HepG2 (cell line): Measurements from ENCODE around the gene RHOT2. TPM values are rescaled to one million over a fixed set of nuclear protein-coding genes. Genes with fewer than 3 reads are reported as not detected.

Experiments
- ATAC-seq: fragments of 200-7000 bp; cut with Tn5 transposase; 3 replicates; pipeline ENCODE4 v1.9.1; 2020; ENCODE audit warnings: mild to moderate bottlenecking, moderate library complexity
- BruUV-seq: library from RNA; stranded (reverse); fragments of 400-500 nt; replicated peaks from 2 replicates; lab custom pipeline; 2021; lab: Mats Ljungman, UMichigan
- CTCF ChIA-PET: fragments of 300-600 bp; formaldehyde crosslinking; extraction: SDS; loops from one replicate; lab custom pipeline; 2021; ENCODE audit warnings: low total read pairs, inconsistent platforms, low intra/inter-chr PET ratio; lab: Yijun Ruan, JAX
- POLR2A ChIA-PET: fragments of 350-600 bp; sonication (Branson Sonifier 250); formaldehyde crosslinking; loops from one replicate; lab custom pipeline; 2020; ENCODE audit warnings: antibody characterized with exemption, inconsistent platforms; lab: Yijun Ruan, JAX
- DNase-seq: peaks from one replicate; pipeline ENCODE4 v3.0.0-alpha.2; 2015; ENCODE audit warnings: low spot score
- FAIRE-seq: peaks from 3 replicates; lab custom pipeline; 2011; peaks lifted over from hg19 to GRCh38; lab: Jason Lieb, UNC
- H2AFZ ChIP-seq: one replicate; pipeline ENCODE4 v1.6.1; 2011; ENCODE audit warnings: low read length, inconsistent platforms
- H3K27ac ChIP-seq: fragments of 300-600 bp; 3 replicates; pipeline ENCODE4 v1.8.0; 2011; ENCODE audit warnings: mixed run types, mild to moderate bottlenecking, mixed read lengths, low read length, inconsistent platforms; ENCODE audit not compliant: insufficient read depth; ENCODE audit errors: extremely low read length
- H3K27me3 ChIP-seq, 2 experiments: fragments of 200-600 bp in 1 of 2; 2 replicates in 1 of 2; 3 replicates in 1 of 2; pipeline versions ENCODE4 v1.6.0 to v1.8.0; 2011; ENCODE audit warnings: low read length in 2 of 2, mild to moderate bottlenecking in 2 of 2, moderate library complexity in 2 of 2, inconsistent platforms in 1 of 2; ENCODE audit not compliant: insufficient read depth in 2 of 2, control insufficient read depth in 1 of 2
- H3K36me3 ChIP-seq, 2 experiments: fragments of 200-600 bp in 1 of 2; replicated peaks in 1 of 2; 2 replicates in 1 of 2; 3 replicates in 1 of 2; pipeline versions ENCODE4 v1.5.1 to v1.8.0; 2011; ENCODE audit warnings: low read length in 2 of 2, inconsistent platforms in 1 of 2; ENCODE audit not compliant: insufficient read depth in 2 of 2, control insufficient read depth in 1 of 2
- H3K4me1 ChIP-seq: 2 replicates; pipeline ENCODE4 v1.5.1; 2012; ENCODE audit warnings: low read length, inconsistent platforms; ENCODE audit not compliant: insufficient read depth
- H3K4me2 ChIP-seq: 2 replicates; pipeline ENCODE4 v1.6.0; 2011; ENCODE audit warnings: low read depth, low read length, inconsistent platforms
- H3K4me3 ChIP-seq, 3 experiments: fragments of 200-600 bp in 1 of 3; sonication (generic), shearing (Covaris generic) in 1 of 3; replicated peaks in 1 of 3; 2 replicates each; pipeline ENCODE4 v1.5.1; 2011 to 2016; ENCODE audit warnings: low read length in 3 of 3, inconsistent platforms in 2 of 3, low read depth in 2 of 3, mild to moderate bottlenecking in 2 of 3, control low read depth in 1 of 3, mixed read lengths in 1 of 3; ENCODE audit not compliant: insufficient read depth in 1 of 3
- H3K79me2 ChIP-seq: one replicate; pipeline ENCODE4 v1.6.1; 2011; ENCODE audit warnings: low read length, inconsistent platforms; ENCODE audit not compliant: insufficient read depth
- H3K9ac ChIP-seq: 2 replicates; pipeline ENCODE4 v1.6.0; 2011; ENCODE audit warnings: mild to moderate bottlenecking, low read depth, low read length, inconsistent platforms; ENCODE audit not compliant: insufficient read depth
- H3K9me3 ChIP-seq: 2 replicates; pipeline ENCODE4 v1.5.1; 2012; ENCODE audit warnings: mild to moderate bottlenecking, low read length
- H4K20me1 ChIP-seq: 2 replicates; pipeline ENCODE4 v1.6.0; 2011; ENCODE audit warnings: inconsistent platforms, mild to moderate bottlenecking, low read length, moderate library complexity; ENCODE audit not compliant: insufficient read depth
- EHMT2 ChIP-seq: fragments of 200-600 bp; sonication (generic); IDR thresholded peaks from 2 replicates; pipeline ENCODE4 v1.7.0; 2017; ENCODE audit warnings: antibody characterized with exemption, low read depth, low read length, borderline replicate concordance
- GPN1 ChIP-seq: sonication (generic); formaldehyde crosslinking; IDR thresholded peaks from 2 replicates; pipeline ENCODE4 v1.5.1; 2020; ENCODE audit warnings: missing genetic modification reagents, borderline replicate concordance
- KDM2A ChIP-seq: sonication (generic); formaldehyde crosslinking; IDR thresholded peaks from 2 replicates; pipeline ENCODE4 v1.4.0; 2020; ENCODE audit warnings: low read depth, missing genetic modification reagents, borderline replicate concordance
- MBNL3 ChIP-seq: fragments of 250-450 bp; sonication (Bioruptor Pico); conservative IDR thresholded peaks from 2 replicates; pipeline ENCODE4 v1.8.0; 2022; ENCODE audit warnings: mild to moderate bottlenecking, inconsistent platforms
- POLR2AphosphoS2 ChIP-seq: IDR thresholded peaks from 2 replicates; pipeline ENCODE4 v1.6.1; 2011; ENCODE audit warnings: low read depth, low read length, improper control_type of control experiment
- PRPF4 ChIP-seq: fragments of 200-400 bp; formaldehyde crosslinking; IDR thresholded peaks from 2 replicates; pipeline ENCODE4 v1.6.1; 2016; ENCODE audit warnings: low read length, low read depth; ENCODE audit not compliant: poor library complexity, severe bottlenecking
- RBM22 ChIP-seq: fragments of 200-400 bp; formaldehyde crosslinking; optimal IDR thresholded peaks from 2 replicates; pipeline ENCODE3; 2017; ENCODE audit warnings: mild to moderate bottlenecking, low read length, moderate library complexity
- TEAD3 ChIP-seq: optimal IDR thresholded peaks from 2 replicates; pipeline ENCODE3; 2016; ENCODE audit warnings: borderline replicate concordance
- XBP1 ChIP-seq: sonication (generic); formaldehyde crosslinking; IDR thresholded peaks from 2 replicates; pipeline ENCODE4 v1.5.0; 2020; ENCODE audit warnings: missing genetic modification reagents
- ZFP36L1 ChIP-seq: sonication (generic); formaldehyde crosslinking; IDR thresholded peaks from 2 replicates; pipeline ENCODE4 v1.8.0; 2022; ENCODE audit warnings: mild to moderate bottlenecking, missing genetic modification reagents, moderate library complexity
- ZNF160 ChIP-seq: sonication (generic); formaldehyde crosslinking; IDR thresholded peaks from 2 replicates; pipeline ENCODE4 v1.8.0; 2022; ENCODE audit warnings: mild to moderate bottlenecking, inconsistent platforms, missing genetic modification reagents
- ZNF652 ChIP-seq: IDR thresholded peaks from 2 replicates; pipeline ENCODE4 v1.6.1; 2016; ENCODE audit warnings: low read depth, borderline replicate concordance
- ZNF777 ChIP-seq: sonication (generic); formaldehyde crosslinking; IDR thresholded peaks from 2 replicates; pipeline ENCODE4 v1.4.0; 2020; ENCODE audit warnings: missing genetic modification reagents
- ZNF83 ChIP-seq: sonication (generic); formaldehyde crosslinking; IDR thresholded peaks from 2 replicates; pipeline ENCODE4 v1.4.0; 2020; ENCODE audit warnings: missing genetic modification reagents, mild to moderate bottlenecking, borderline replicate concordance
- ZSCAN29 ChIP-seq: sonication (generic); formaldehyde crosslinking; conservative IDR thresholded peaks from 2 replicates; pipeline ENCODE4 v1.4.0; 2020; ENCODE audit warnings: mild to moderate bottlenecking, missing genetic modification reagents
- WGBS: methylation state at CpG from one replicate; pipeline ENCODE4 v1.1.6; 2017; ENCODE audit warnings: low lambda C conversion rate; 5-methylcytosine and 5-hydroxymethylcytosine counted together
- in situ Hi-C: cut with HindIII; loops from 2 replicates; pipeline ENCODE4 v1.10.0; 2017; ENCODE audit warnings: low pct_unique_long_range_greater_than_20kb; ENCODE audit not compliant: extremely low pct_ligation_motif_present
- intact Hi-C: fragments of 100-400 bp; cut with micrococcal nuclease; formaldehyde crosslinking; loops from one replicate; pipeline ENCODE4 v1.10.0; 2022; ENCODE audit not compliant: unreplicated experiment
- polyA plus RNA-seq, 8 experiments: library from polyadenylated mRNA; depleted of rRNA in 3 of 8; stranded (reverse) in 7 of 8; unstranded in 1 of 8; fragments of >200 nt; fragmentation: Illumina TruSeq in 4 of 8; extraction: Trizol in 4 of 8; gene quantifications; 2 replicates each; pipeline versions ENCODE4 v1.2.1 to v1.2.3, GENCODE V29; 2011 to 2016; ENCODE audit warnings: low read depth in 4 of 8, missing spikeins in 1 of 8, mixed read lengths in 1 of 8; ENCODE audit not compliant: insufficient read depth in 1 of 8
- total RNA-seq, 5 experiments: library from RNA; depleted of rRNA; stranded (reverse); fragments of >200 nt; fragmentation: Illumina TruSeq; extraction: Trizol; gene quantifications; 2 replicates each; pipeline ENCODE4 v1.2.3, GENCODE V29; 2016; ENCODE audit warnings: low read depth in 1 of 5
- TF ChIP-seq, protein P1 (sequence below): sonication (generic); formaldehyde crosslinking; IDR thresholded peaks from 2 replicates; pipeline ENCODE4 v1.4.0; 2020; ENCODE audit warnings: mild to moderate bottlenecking, missing genetic modification reagents
- TF ChIP-seq, protein P2 (sequence below): sonication (generic); formaldehyde crosslinking; IDR thresholded peaks from 2 replicates; pipeline ENCODE4 v1.5.0; 2020; ENCODE audit warnings: missing genetic modification reagents, mild to moderate bottlenecking, borderline replicate concordance
- TF ChIP-seq, protein P3 (sequence below): fragments of 450-650 bp; IDR thresholded peaks from 2 replicates; pipeline ENCODE4 v1.6.1; 2016
- TF ChIP-seq, protein P4 (sequence below): IDR thresholded peaks from 2 replicates; pipeline ENCODE4 v1.6.1; 2016; ENCODE audit warnings: mild to moderate bottlenecking

The RHOT2 gene
- total and polyA plus RNA-seq, 2 of the 13 experiments (the other 11 are each of a cell fraction or from before 2014, with no cell fraction given): 63.6 to 76.9 TPM

DNA sequence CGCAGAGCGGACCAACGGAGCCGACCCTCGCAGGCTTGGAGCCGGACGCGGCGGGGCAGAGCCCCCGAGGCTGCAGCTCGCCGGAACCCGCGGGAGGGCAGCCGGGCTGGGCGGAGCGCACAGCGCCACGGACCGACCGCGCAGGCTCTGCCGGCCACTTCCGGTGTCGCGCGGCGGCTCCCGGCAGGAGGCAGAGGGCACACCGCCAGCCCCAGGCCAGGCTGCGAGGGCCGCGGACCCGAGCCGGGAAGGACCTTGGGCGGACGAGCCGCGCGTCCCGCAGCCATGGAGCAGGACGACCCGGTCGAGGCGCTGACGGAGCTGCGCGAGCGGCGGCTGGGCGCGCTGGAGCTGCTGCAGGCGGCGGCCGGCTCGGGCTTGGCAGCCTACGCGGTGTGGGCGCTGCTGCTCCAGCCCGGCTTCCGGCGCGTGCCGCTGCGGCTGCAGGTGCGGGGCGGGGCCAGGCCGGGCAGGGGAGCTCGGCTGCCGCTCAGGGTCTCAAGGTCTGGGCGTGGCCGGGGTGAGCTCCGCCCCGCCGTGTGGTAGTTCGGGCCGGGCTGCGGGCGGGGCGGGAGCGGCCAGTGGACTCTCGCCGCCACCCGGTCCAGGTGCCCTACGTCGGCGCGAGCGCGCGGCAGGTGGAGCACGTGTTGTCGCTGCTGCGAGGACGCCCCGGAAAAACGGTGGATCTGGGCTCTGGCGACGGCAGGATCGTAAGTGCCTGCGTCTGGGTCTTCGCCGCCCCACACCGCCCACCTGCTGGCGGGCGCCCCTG lies 53.2 kb downstream of the RHOT2 start, which contains the start of gene ANTKMT:
ANTKMT (plus strand) TSS at position 157 of the 775 bp plus-strand sequence; CDS start at position 286, 129 bp downstream.
- ATAC-seq (peak; percentile 70), FAIRE-seq (no peak), DNase-seq (peak; percentile 80)
- Histone ChIP-seq H3K4me2 (peak within 1 kb of the TSS; percentile 100), H3K36me3 (no peaks in the 10 kb centered on the region), H3K4me1 (peaks cover 33% of the 10 kb centered on the region), H3K4me3 (peak within 1 kb of the TSS; percentile 77 to 95 (median 85)), H4K20me1 (peaks cover 4% of the 10 kb centered on the region), H3K27me3 (no peaks in the 10 kb centered on the region), H3K27ac (peak within 1 kb of the TSS; percentile 88), H3K9ac (peak within 1 kb of the TSS; percentile 88), H3K9me3 (no peaks in the 10 kb centered on the region), H2AFZ (no peak within 1 kb of the TSS), H3K79me2 (peaks cover 3% of the 10 kb centered on the region)
- BruUV-seq: no TSS peak
- ChIA-PET CTCF (no interaction called here), POLR2A (interaction anchor here (0.9 to 2.5 kb wide), 15 partner anchors 9 to 251 kb away, joined by 3 to 22 read pairs (median 7); partner anchors contain the start of genes CHTF18, CIAO3, MSLN and RHBDL1)
- intact Hi-C loops: no loop called here
- in situ Hi-C loops: no loop called here
- WGBS: 83% methylated on average over 6 of the region's 106 CpGs
- TF ChIP-seq, protein P1, sequence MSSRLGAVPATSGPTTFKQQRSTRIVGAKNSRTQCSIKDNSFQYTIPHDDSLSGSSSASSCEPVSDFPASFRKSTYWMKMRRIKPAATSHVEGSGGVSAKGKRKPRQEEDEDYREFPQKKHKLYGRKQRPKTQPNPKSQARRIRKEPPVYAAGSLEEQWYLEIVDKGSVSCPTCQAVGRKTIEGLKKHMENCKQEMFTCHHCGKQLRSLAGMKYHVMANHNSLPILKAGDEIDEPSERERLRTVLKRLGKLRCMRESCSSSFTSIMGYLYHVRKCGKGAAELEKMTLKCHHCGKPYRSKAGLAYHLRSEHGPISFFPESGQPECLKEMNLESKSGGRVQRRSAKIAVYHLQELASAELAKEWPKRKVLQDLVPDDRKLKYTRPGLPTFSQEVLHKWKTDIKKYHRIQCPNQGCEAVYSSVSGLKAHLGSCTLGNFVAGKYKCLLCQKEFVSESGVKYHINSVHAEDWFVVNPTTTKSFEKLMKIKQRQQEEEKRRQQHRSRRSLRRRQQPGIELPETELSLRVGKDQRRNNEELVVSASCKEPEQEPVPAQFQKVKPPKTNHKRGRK (CRISPR knock-in tag): no peak
- TF ChIP-seq GPN1: no peak; the same call in 1 of the 2 replicates
- no peak for TF ChIP-seq EHMT2
- TF ChIP-seq ZNF83 (CRISPR knock-in tag): 0 out of 2 replicates have a peak, but pooled peaks have one; percentile 54
- TF ChIP-seq KDM2A (CRISPR knock-in tag): peak; percentile 24; the same call in 1 of the 2 replicates
- no peak for TF ChIP-seq TEAD3
- 0 out of 2 replicates have a peak, but pooled peaks have one; percentile 20 for TF ChIP-seq ZSCAN29 (CRISPR knock-in tag)
- no peak for TF ChIP-seq POLR2AphosphoS2
- TF ChIP-seq ZNF652 (CRISPR knock-in tag): no peak
- TF ChIP-seq RBM22: no peak
- TF ChIP-seq, protein P2, sequence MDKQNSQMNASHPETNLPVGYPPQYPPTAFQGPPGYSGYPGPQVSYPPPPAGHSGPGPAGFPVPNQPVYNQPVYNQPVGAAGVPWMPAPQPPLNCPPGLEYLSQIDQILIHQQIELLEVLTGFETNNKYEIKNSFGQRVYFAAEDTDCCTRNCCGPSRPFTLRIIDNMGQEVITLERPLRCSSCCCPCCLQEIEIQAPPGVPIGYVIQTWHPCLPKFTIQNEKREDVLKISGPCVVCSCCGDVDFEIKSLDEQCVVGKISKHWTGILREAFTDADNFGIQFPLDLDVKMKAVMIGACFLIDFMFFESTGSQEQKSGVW (CRISPR knock-in tag): no peak
- no peak for TF ChIP-seq MBNL3 (CRISPR knock-in tag)
- TF ChIP-seq, protein P3, sequence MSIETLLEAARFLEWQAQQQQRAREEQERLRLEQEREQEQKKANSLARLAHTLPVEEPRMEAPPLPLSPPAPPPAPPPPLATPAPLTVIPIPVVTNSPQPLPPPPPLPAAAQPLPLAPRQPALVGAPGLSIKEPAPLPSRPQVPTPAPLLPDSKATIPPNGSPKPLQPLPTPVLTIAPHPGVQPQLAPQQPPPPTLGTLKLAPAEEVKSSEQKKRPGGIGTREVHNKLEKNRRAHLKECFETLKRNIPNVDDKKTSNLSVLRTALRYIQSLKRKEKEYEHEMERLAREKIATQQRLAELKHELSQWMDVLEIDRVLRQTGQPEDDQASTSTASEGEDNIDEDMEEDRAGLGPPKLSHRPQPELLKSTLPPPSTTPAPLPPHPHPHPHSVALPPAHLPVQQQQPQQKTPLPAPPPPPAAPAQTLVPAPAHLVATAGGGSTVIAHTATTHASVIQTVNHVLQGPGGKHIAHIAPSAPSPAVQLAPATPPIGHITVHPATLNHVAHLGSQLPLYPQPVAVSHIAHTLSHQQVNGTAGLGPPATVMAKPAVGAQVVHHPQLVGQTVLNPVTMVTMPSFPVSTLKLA: no peak
- TF ChIP-seq XBP1: no peak
- peak; percentile 58 for TF ChIP-seq ZNF777 (CRISPR knock-in tag)
- TF ChIP-seq ZNF160 (CRISPR knock-in tag): no peak; the same call in 1 of the 2 replicates
- TF ChIP-seq, protein P4, sequence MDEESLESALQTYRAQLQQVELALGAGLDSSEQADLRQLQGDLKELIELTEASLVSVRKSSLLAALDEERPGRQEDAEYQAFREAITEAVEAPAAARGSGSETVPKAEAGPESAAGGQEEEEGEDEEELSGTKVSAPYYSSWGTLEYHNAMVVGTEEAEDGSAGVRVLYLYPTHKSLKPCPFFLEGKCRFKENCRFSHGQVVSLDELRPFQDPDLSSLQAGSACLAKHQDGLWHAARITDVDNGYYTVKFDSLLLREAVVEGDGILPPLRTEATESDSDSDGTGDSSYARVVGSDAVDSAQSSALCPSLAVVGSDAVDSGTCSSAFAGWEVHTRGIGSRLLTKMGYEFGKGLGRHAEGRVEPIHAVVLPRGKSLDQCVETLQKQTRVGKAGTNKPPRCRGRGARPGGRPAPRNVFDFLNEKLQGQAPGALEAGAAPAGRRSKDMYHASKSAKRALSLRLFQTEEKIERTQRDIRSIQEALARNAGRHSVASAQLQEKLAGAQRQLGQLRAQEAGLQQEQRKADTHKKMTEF (CRISPR knock-in tag): no peak
- no peak for TF ChIP-seq ZFP36L1 (CRISPR knock-in tag)
- no peak for TF ChIP-seq PRPF4
